ENCODE results near the gene DGKQ.

- TF ChIP-seq CTCF (conservative IDR thresholded peaks at IDR 0.05; ENCODE audit: low read depth, low read length), result no peak
- no peak for TF ChIP-seq EZH2 (IDR thresholded peaks at IDR 0.05; ENCODE audit: low read length, unreplicated experiment)
These were observed 42.0 kb downstream of the DGKQ start for GRCh38 chr4:931194-931959.

All from PC-3 (cell line).